ENCODE measurements around the gene ZIC1.
A peak's percentile ranks its signal among the peaks of the same experiment; 100 is the strongest.

ZIC1 gene

GRCh38 chr3:147369661-147370123 lies 39.5 kb upstream of the ZIC1 start:
- Histone ChIP-seq H3K79me1 (ENCODE audit: low read depth, low read length) (no peaks in the 10 kb centered on the region), H3K4me3 (ENCODE audit: low read length in 2 of 2) (peak overlapping the region in 1 of 2 donors; percentile 9), H2BK12ac (ENCODE audit: low read length) (no peak overlapping the region), H3K4me1 (ENCODE audit: control insufficient read depth in 2 of 2, insufficient read depth in 1 of 2, low read depth in 1 of 2, low read length in 2 of 2) (peaks cover 1 to 11% of the 10 kb centered on the region in 2 donors), H4K91ac (ENCODE audit: low read depth, low read length, poor library complexity) (no peak overlapping the region), H3K9ac (ENCODE audit: low read depth, low read length, poor library complexity) (no peak overlapping the region), H2BK15ac (ENCODE audit: low read length) (peak overlapping the region; percentile 35), H4K8ac (ENCODE audit: low read depth, low read length) (no peak overlapping the region), H3K36me3 (replicated peaks in 1 of 2; ENCODE audit: control insufficient read depth in 2 of 2, insufficient read depth in 2 of 2, low read length in 2 of 2) (no peaks in the 10 kb centered on the region), H3K4ac (ENCODE audit: low read length) (no peak overlapping the region), H2AFZ (ENCODE audit: low read length) (peak overlapping the region; percentile 66), H3K4me2 (ENCODE audit: insufficient read depth, low read length, poor library complexity, severe bottlenecking) (no peak overlapping the region), H3K14ac (ENCODE audit: low read length) (no peak overlapping the region), H2AK5ac (ENCODE audit: low read depth, low read length) (no peak overlapping the region), H2BK120ac (ENCODE audit: low read depth, low read length) (no peak overlapping the region), H3K27ac (replicated peaks; ENCODE audit: low read length) (no peak overlapping the region), H3K9me3 (replicated peaks in 1 of 2; ENCODE audit: control insufficient read depth in 2 of 2, insufficient read depth in 1 of 2, low read depth in 1 of 2, low read length in 2 of 2) (peaks cover 0 to 5% of the 10 kb centered on the region in 2 donors), H3K18ac (ENCODE audit: low read length) (peak overlapping the region; percentile 32), H3K27me3 (ENCODE audit: control insufficient read depth in 3 of 3, insufficient read depth in 3 of 3, low read depth in 1 of 3, low read length in 3 of 3) (peaks cover 16 to 98% (median 77%) of the 10 kb centered on the region in 3 experiments), H2BK5ac (ENCODE audit: low read length) (no peak overlapping the region), H3K23ac (ENCODE audit: low read depth, low read length, poor library complexity) (no peak overlapping the region)
- DNase-seq (ENCODE audit: low spot score), result no peak
- no CpG with 5 or more reads among the region's 18 CpGs for WGBS, 2 donors (ENCODE audit: extremely low coverage in 2 of 2, insufficient read length in 2 of 2, insufficient replicate concordance in 1 of 2)

GRCh38 chr3:147370349-147370748 lies 38.8 kb upstream of the ZIC1 start:
- Histone ChIP-seq H3K4me1 (ENCODE audit: control insufficient read depth in 2 of 2, insufficient read depth in 1 of 2, low read depth in 1 of 2, low read length in 2 of 2) (peaks cover 1 to 11% of the 10 kb centered on the region in 2 donors), H3K79me1 (ENCODE audit: low read depth, low read length) (no peaks in the 10 kb centered on the region), H2AK5ac (ENCODE audit: low read depth, low read length) (no peak overlapping the region), H3K4ac (ENCODE audit: low read length) (no peak overlapping the region), H3K27me3 (ENCODE audit: control insufficient read depth in 3 of 3, insufficient read depth in 3 of 3, low read depth in 1 of 3, low read length in 3 of 3) (peaks cover 16 to 98% (median 81%) of the 10 kb centered on the region in 3 experiments), H3K4me3 (ENCODE audit: low read length in 2 of 2) (no peak overlapping the region), H3K14ac (ENCODE audit: low read length) (no peak overlapping the region), H3K36me3 (replicated peaks in 1 of 2; ENCODE audit: control insufficient read depth in 2 of 2, insufficient read depth in 2 of 2, low read length in 2 of 2) (no peaks in the 10 kb centered on the region), H2BK5ac (ENCODE audit: low read length) (no peak overlapping the region), H4K91ac (ENCODE audit: low read depth, low read length, poor library complexity) (no peak overlapping the region), H2AFZ (ENCODE audit: low read length) (no peak overlapping the region), H3K9me3 (replicated peaks in 1 of 2; ENCODE audit: control insufficient read depth in 2 of 2, insufficient read depth in 1 of 2, low read depth in 1 of 2, low read length in 2 of 2) (peaks cover 0 to 5% of the 10 kb centered on the region in 2 donors), H4K8ac (ENCODE audit: low read depth, low read length) (no peak overlapping the region), H3K27ac (replicated peaks; ENCODE audit: low read length) (no peak overlapping the region), H3K23ac (ENCODE audit: low read depth, low read length, poor library complexity) (no peak overlapping the region), H3K9ac (ENCODE audit: low read depth, low read length, poor library complexity) (no peak overlapping the region), H2BK12ac (ENCODE audit: low read length) (no peak overlapping the region), H2BK120ac (ENCODE audit: low read depth, low read length) (no peak overlapping the region), H3K18ac (ENCODE audit: low read length) (no peak overlapping the region), H2BK15ac (ENCODE audit: low read length) (no peak overlapping the region), H3K4me2 (ENCODE audit: insufficient read depth, low read length, poor library complexity, severe bottlenecking) (no peak overlapping the region)
- WGBS, 2 donors (ENCODE audit: extremely low coverage in 2 of 2, insufficient read length in 2 of 2, insufficient replicate concordance in 1 of 2), result no CpG with 5 or more reads among the region's 19 CpGs
- no peak for DNase-seq (ENCODE audit: low spot score)

GRCh38 chr3:147371140-147371539 lies 38.0 kb upstream of the ZIC1 start:
- Histone ChIP-seq H3K9me3 (replicated peaks in 1 of 2; ENCODE audit: control insufficient read depth in 2 of 2, insufficient read depth in 1 of 2, low read depth in 1 of 2, low read length in 2 of 2) (peaks cover 0 to 5% of the 10 kb centered on the region in 2 donors), H3K27ac (replicated peaks; ENCODE audit: low read length) (no peak overlapping the region), H3K4me3 (ENCODE audit: low read length in 2 of 2) (no peak overlapping the region), H3K4ac (ENCODE audit: low read length) (no peak overlapping the region), H2BK12ac (ENCODE audit: low read length) (no peak overlapping the region), H2AK5ac (ENCODE audit: low read depth, low read length) (no peak overlapping the region), H3K9ac (ENCODE audit: low read depth, low read length, poor library complexity) (no peak overlapping the region), H3K23ac (ENCODE audit: low read depth, low read length, poor library complexity) (no peak overlapping the region), H3K36me3 (replicated peaks in 1 of 2; ENCODE audit: control insufficient read depth in 2 of 2, insufficient read depth in 2 of 2, low read length in 2 of 2) (no peaks in the 10 kb centered on the region), H4K91ac (ENCODE audit: low read depth, low read length, poor library complexity) (no peak overlapping the region), H3K79me1 (ENCODE audit: low read depth, low read length) (no peaks in the 10 kb centered on the region), H2BK120ac (ENCODE audit: low read depth, low read length) (no peak overlapping the region), H3K14ac (ENCODE audit: low read length) (no peak overlapping the region), H3K4me1 (ENCODE audit: control insufficient read depth in 2 of 2, insufficient read depth in 1 of 2, low read depth in 1 of 2, low read length in 2 of 2) (peaks cover 1 to 11% of the 10 kb centered on the region in 2 donors), H3K27me3 (ENCODE audit: control insufficient read depth in 3 of 3, insufficient read depth in 3 of 3, low read depth in 1 of 3, low read length in 3 of 3) (peaks cover 16 to 98% (median 81%) of the 10 kb centered on the region in 3 experiments), H2BK5ac (ENCODE audit: low read length) (no peak overlapping the region), H3K4me2 (ENCODE audit: insufficient read depth, low read length, poor library complexity, severe bottlenecking) (no peak overlapping the region), H2AFZ (ENCODE audit: low read length) (no peak overlapping the region), H3K18ac (ENCODE audit: low read length) (no peak overlapping the region), H4K8ac (ENCODE audit: low read depth, low read length) (no peak overlapping the region), H2BK15ac (ENCODE audit: low read length) (no peak overlapping the region)
- DNase-seq (ENCODE audit: low spot score), result no peak
- no CpG with 5 or more reads among the region's 12 CpGs for WGBS, 2 donors (ENCODE audit: extremely low coverage in 2 of 2, insufficient read length in 2 of 2, insufficient replicate concordance in 1 of 2)

- Histone ChIP-seq H4K91ac (ENCODE audit: low read depth, low read length, poor library complexity) (no peak overlapping the region), H3K79me1 (ENCODE audit: low read depth, low read length) (no peaks in the 10 kb centered on the region), H3K14ac (ENCODE audit: low read length) (no peak overlapping the region), H3K4me3 (ENCODE audit: low read length in 2 of 2) (no peak overlapping the region), H2AFZ (ENCODE audit: low read length) (no peak overlapping the region), H3K9me3 (replicated peaks in 1 of 2; ENCODE audit: control insufficient read depth in 2 of 2, insufficient read depth in 1 of 2, low read depth in 1 of 2, low read length in 2 of 2) (peaks cover 0 to 5% of the 10 kb centered on the region in 2 donors), H2BK120ac (ENCODE audit: low read depth, low read length) (no peak overlapping the region), H3K4me1 (ENCODE audit: control insufficient read depth in 2 of 2, insufficient read depth in 1 of 2, low read depth in 1 of 2, low read length in 2 of 2) (peaks cover 1 to 11% of the 10 kb centered on the region in 2 donors), H2AK5ac (ENCODE audit: low read depth, low read length) (no peak overlapping the region), H3K23ac (ENCODE audit: low read depth, low read length, poor library complexity) (no peak overlapping the region), H2BK12ac (ENCODE audit: low read length) (no peak overlapping the region), H2BK5ac (ENCODE audit: low read length) (no peak overlapping the region), H4K8ac (ENCODE audit: low read depth, low read length) (no peak overlapping the region), H3K36me3 (replicated peaks in 1 of 2; ENCODE audit: control insufficient read depth in 2 of 2, insufficient read depth in 2 of 2, low read length in 2 of 2) (no peaks in the 10 kb centered on the region), H3K4ac (ENCODE audit: low read length) (no peak overlapping the region), H3K27me3 (ENCODE audit: control insufficient read depth in 3 of 3, insufficient read depth in 3 of 3, low read depth in 1 of 3, low read length in 3 of 3) (peaks cover 16 to 100% (median 81%) of the 10 kb centered on the region in 3 experiments), H3K4me2 (ENCODE audit: insufficient read depth, low read length, poor library complexity, severe bottlenecking) (no peak overlapping the region), H3K18ac (ENCODE audit: low read length) (no peak overlapping the region), H3K9ac (ENCODE audit: low read depth, low read length, poor library complexity) (no peak overlapping the region), H2BK15ac (ENCODE audit: low read length) (no peak overlapping the region), H3K27ac (replicated peaks; ENCODE audit: low read length) (no peak overlapping the region)
- no peak for DNase-seq (ENCODE audit: low spot score)
- WGBS, 2 donors (ENCODE audit: extremely low coverage in 2 of 2, insufficient read length in 2 of 2, insufficient replicate concordance in 1 of 2), result no CpG with 5 or more reads among the region's 7 CpGs
Measured at GRCh38 chr3:147371771-147372340, 37.3 kb upstream of the ZIC1 start.
